ENCODE measurements around the gene COL5A2. TPM values are rescaled to one million over a fixed set of nuclear protein-coding genes. Genes with fewer than 3 reads are reported as not detected.

COL5A2 gene
- total and polyA plus RNA-seq, 2 donors (not counting 3 experiments of a cell fraction or from before 2014, with no cell fraction given), result 47.4 to 123 TPM

DNA sequence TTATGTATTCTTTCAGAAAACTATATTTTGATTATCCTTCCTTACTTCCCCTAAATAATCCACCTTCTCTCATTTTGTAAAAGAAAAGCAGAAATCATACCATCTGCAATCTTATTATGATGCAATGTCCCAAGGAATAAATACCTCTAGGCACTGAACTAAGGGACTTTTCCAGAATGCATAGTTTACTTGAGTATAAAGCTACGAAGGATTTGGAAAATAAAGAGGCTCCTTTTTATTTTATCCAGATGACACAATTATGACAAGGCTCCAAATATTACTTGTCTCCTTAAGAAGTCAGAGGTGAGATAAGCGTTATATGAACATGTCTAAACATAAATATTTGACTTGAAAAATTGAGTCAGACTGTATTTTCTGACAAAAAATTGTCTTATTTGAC, 133.2 kb downstream of the COL5A2 start:
- H3K79me2 ChIP-seq (ENCODE audit: control insufficient read depth, insufficient read depth, low read length), result no peaks in the 10 kb centered on the region
- H3K4me3 ChIP-seq (replicated peaks in 1 of 3; ENCODE audit: insufficient read depth in 1 of 3, low read depth in 1 of 3, low read length in 3 of 3), result no peak overlapping the region
- dilution Hi-C loops (cut with MboI; ENCODE audit: extremely low pct_ligation_motif_present, low sequenced_read_pairs) (no loop called here), intact Hi-C loops (cut with micrococcal nuclease) (no loop called here)
- H3K9me1 ChIP-seq (replicated peaks; ENCODE audit: control insufficient read depth, extremely low read depth, insufficient read depth, low read length), result no peaks in the 10 kb centered on the region
- no peaks in the 10 kb centered on the region for H4K20me1 ChIP-seq (replicated peaks; ENCODE audit: control insufficient read depth, extremely low read depth, insufficient read depth, low read length)
- H3K27ac ChIP-seq (ENCODE audit: insufficient read depth, low read depth, low read length), result no peak overlapping the region
- no peak overlapping the region for H3K9ac ChIP-seq (replicated peaks; ENCODE audit: extremely low read depth, insufficient read depth, low read length)
- H3K36me3 ChIP-seq (ENCODE audit: control insufficient read depth in 2 of 2, extremely low read depth in 1 of 2, insufficient read depth in 2 of 2, low read length in 2 of 2), result peaks cover 2 to 24% of the 10 kb centered on the region in 2 experiments
- no peaks in the 10 kb centered on the region for H3K27me3 ChIP-seq (ENCODE audit: control insufficient read depth in 2 of 2, insufficient read depth in 2 of 2, low read length in 2 of 2)
- no peak overlapping the region for H2AFZ ChIP-seq (ENCODE audit: low read depth, low read length)
- FAIRE-seq (no peak), DNase-seq (ENCODE audit: low read depth, low spot score) (no peak)
- BruUV-seq (replicated peaks), result no TSS peak
- H3K4me2 ChIP-seq (ENCODE audit: insufficient read depth, low read length), result no peak overlapping the region
- CTCF ChIA-PET, result no interaction called here
- no peaks in the 10 kb centered on the region for H3K4me1 ChIP-seq (ENCODE audit: control insufficient read depth, extremely low read depth, insufficient read depth, low read length)
- no peaks in the 10 kb centered on the region for H3K9me3 ChIP-seq (replicated peaks; ENCODE audit: control insufficient read depth, insufficient read depth, low read length)
- no peak for TF ChIP-seq GATA2 (IDR thresholded peaks at IDR 0.05; ENCODE audit: insufficient read depth, insufficient read length, low read depth, low read length)
- no peak for TF ChIP-seq MYC (IDR thresholded peaks at IDR 0.05; ENCODE audit: low read depth, low read length)
- TF ChIP-seq POLR2AphosphoS5 (IDR thresholded peaks at IDR 0.05; ENCODE audit: insufficient read depth, low read depth, low read length), result no peak
- TF ChIP-seq, protein P1, sequence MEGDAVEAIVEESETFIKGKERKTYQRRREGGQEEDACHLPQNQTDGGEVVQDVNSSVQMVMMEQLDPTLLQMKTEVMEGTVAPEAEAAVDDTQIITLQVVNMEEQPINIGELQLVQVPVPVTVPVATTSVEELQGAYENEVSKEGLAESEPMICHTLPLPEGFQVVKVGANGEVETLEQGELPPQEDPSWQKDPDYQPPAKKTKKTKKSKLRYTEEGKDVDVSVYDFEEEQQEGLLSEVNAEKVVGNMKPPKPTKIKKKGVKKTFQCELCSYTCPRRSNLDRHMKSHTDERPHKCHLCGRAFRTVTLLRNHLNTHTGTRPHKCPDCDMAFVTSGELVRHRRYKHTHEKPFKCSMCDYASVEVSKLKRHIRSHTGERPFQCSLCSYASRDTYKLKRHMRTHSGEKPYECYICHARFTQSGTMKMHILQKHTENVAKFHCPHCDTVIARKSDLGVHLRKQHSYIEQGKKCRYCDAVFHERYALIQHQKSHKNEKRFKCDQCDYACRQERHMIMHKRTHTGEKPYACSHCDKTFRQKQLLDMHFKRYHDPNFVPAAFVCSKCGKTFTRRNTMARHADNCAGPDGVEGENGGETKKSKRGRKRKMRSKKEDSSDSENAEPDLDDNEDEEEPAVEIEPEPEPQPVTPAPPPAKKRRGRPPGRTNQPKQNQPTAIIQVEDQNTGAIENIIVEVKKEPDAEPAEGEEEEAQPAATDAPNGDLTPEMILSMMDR (IDR thresholded peaks at IDR 0.05; ENCODE audit: extremely low read depth in 1 of 2, insufficient read depth in 1 of 2, low read depth in 1 of 2, low read length in 2 of 2), result no peak
- no peak for TF ChIP-seq EZH2 (IDR thresholded peaks at IDR 0.05; ENCODE audit: borderline replicate concordance, low read depth, low read length, severe bottlenecking)
- TF ChIP-seq POLR2A (IDR thresholded peaks at IDR 0.05; ENCODE audit: low read depth, low read length), result no peak
- no peak for TF ChIP-seq FOS (IDR thresholded peaks at IDR 0.05; ENCODE audit: borderline replicate concordance, insufficient read depth, low read length)
- no peak for TF ChIP-seq JUN (IDR thresholded peaks at IDR 0.05; ENCODE audit: borderline replicate concordance, insufficient read depth, insufficient read length, low read depth)
- TF ChIP-seq, protein P2, sequence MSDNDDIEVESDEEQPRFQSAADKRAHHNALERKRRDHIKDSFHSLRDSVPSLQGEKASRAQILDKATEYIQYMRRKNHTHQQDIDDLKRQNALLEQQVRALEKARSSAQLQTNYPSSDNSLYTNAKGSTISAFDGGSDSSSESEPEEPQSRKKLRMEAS (IDR thresholded peaks at IDR 0.05; ENCODE audit: insufficient read depth, insufficient read length), result no peak
- POLR2A ChIA-PET, result no interaction called here

Data from endothelial cell of umbilical vein (primary cell).